GM21367 (cell line): ENCODE data around the gene HOXD3.

Source experiments
- ATAC-seq: cut with Tn5 transposase; IDR thresholded peaks from one replicate; pipeline ENCODE4 v1.9.1; 2021; ENCODE audit not compliant: unreplicated experiment

Gene HOXD3

DNA sequence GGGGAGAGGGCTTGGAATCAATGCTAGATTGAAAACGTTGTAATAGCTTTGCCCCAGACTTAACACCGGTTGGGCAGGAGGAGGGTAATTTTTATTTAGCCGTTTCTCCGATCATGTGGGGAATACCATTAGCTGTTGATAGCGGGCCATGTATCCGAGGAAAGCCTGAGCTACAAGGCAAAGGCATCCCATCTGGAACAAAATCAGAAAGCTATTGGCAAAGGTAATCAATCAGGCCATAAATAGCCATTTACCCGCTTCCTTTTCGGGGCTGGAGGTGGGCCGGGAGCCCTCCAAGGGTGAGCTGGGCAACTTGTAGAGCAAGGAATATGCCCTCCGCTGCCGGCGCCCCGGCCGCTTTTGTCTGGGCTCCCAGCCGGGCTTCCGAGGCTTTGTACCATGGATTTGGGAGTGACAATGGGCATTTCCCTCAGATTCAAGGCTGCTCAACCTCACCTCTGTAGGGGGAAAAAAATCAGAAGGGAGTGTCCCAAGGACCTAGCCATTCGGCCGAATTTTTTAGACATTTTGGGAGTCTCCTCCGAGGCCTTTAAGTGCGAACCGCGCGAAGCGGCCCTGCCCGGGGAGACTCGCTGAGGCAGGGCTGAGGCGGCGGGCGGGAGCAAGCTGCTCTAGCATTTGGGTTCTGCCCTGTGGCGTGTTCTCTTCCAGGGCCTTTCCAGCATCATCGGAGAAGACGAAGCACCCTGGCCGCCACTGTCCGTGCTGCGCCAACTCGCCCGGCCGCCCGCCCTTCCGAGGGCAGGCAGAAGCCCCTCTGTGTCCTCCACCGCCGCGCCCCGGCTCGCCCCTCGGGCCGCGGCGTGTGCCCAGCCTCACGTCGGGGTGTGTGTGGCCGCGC is 35.7 kb upstream of the HOXD3 start:
- no peak for ATAC-seq

DNA sequence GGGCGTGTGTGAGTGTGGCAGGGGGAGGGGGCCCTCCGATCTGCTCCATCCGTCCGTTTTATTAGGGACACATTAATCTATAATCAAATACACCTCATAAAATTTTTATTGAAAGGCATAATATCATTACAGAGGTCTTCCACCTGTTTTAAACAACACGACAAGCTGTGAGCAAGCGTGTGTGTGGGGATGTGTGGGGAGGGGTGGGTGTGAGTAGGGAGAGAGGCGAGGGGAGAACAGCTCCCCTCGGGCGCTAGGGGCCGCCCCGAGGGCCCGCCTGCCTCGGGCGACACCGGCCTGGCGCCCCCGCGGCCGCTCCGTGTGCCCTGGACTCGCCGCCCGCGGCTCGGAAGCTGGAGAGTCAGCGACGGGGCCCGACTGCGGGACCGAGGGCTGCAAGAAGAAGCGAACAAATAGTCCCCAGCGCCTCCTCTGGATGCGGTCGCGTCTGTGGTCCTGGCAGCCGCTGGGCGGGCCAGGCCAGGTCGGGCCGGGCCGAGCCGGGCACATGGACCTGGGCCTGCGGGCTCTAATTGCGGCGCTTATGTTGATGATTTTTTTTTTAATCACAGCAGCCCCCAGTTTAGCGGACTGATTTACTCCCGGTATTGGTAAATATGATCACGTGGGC is 34.9 kb upstream of the HOXD3 start:
- no peak for ATAC-seq

DNA sequence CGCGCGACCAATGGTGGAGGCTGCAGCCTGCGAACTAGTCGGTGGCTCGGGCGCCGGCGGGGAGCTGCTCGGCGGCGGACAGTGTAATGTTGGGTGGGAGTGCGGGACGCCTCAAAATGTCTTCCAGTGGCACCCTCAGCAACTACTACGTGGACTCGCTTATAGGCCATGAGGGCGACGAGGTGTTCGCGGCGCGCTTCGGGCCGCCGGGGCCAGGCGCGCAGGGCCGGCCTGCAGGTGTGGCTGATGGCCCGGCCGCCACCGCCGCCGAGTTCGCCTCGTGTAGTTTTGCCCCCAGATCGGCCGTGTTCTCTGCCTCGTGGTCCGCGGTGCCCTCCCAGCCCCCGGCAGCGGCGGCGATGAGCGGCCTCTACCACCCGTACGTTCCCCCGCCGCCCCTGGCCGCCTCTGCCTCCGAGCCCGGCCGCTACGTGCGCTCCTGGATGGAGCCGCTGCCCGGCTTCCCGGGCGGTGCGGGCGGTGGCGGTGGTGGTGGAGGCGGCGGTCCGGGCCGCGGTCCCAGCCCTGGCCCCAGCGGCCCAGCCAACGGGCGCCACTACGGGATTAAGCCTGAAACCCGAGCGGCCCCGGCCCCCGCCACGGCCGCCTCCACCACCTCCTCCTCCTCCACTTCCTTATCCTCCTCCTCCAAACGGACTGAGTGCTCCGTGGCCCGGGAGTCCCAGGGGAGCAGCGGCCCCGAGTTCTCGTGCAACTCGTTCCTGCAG is 34.3 kb upstream of the HOXD3 start, which contains the start of gene HOXD9:
TSS of gene HOXD9 (plus strand) at position 37 of the 728 bp plus-strand sequence. CDS start at position 87, 50 bp downstream.
- no peak for ATAC-seq

DNA sequence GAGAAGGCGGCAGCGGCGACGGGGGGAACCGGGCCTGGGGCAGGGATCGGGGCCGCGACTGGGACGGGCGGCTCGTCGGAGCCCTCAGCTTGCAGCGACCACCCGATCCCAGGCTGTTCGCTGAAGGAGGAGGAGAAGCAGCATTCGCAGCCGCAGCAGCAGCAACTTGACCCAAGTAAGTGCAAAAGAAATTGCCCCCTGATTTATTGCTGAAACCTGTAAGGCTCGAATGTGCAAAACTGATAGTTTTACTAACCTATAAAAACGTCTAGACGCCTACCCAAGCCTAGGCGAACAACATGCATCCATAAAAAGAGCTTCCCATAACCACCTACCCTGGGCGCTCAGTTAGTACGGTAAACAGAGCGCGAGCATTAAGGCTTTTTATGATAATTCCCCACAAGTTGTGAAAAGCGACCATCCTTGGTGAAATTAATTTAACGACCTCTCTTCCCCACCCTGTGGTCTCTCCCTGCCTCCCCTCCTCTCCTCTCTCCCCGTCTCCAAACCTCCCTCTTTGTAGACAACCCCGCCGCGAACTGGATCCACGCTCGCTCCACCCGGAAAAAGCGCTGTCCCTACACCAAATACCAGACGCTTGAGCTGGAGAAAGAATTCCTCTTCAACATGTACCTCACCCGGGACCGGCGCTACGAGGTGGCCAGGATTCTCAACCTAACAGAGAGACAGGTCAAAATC is 33.5 kb upstream of the HOXD3 start:
- no peak for ATAC-seq

DNA sequence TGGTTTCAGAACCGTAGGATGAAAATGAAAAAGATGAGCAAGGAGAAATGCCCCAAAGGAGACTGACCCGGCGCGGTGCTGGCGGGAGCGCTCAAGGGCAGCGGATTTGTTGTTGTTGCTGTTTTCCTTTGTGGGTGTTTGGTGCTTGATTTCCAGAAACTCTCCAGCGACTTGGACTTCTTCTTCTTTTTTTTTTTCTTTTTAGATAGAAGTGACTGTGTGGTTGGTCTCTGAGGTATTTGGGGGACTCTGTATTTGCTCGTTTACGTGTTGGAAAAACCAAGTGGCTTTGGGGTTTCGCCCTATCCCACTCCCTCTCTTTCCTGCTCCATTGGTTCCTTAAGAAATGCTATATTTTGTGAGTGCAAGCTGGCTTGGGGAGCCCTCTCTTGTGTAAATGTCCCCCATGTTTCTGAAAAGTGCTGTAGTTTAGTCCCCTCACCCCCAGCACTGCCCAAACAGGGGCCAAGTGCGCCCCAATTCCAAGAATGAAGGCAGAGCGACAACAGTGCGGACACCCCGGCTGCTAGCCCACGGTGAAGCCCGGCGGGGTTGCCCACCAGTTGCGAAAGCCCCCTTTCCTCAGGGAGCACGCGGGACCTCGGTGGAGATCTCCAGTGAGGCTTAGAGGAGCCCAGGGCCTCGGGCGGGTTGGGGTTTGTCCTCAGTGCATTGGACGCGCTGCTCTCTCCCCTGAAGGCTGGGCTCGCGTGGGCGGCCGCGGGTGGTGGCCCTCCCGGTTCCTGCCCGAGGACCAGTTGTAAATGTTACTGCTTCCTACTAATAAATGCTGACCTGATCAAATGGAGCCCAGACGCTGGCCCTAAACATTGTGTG is 32.8 kb upstream of the HOXD3 start:
- ATAC-seq: no peak

DNA sequence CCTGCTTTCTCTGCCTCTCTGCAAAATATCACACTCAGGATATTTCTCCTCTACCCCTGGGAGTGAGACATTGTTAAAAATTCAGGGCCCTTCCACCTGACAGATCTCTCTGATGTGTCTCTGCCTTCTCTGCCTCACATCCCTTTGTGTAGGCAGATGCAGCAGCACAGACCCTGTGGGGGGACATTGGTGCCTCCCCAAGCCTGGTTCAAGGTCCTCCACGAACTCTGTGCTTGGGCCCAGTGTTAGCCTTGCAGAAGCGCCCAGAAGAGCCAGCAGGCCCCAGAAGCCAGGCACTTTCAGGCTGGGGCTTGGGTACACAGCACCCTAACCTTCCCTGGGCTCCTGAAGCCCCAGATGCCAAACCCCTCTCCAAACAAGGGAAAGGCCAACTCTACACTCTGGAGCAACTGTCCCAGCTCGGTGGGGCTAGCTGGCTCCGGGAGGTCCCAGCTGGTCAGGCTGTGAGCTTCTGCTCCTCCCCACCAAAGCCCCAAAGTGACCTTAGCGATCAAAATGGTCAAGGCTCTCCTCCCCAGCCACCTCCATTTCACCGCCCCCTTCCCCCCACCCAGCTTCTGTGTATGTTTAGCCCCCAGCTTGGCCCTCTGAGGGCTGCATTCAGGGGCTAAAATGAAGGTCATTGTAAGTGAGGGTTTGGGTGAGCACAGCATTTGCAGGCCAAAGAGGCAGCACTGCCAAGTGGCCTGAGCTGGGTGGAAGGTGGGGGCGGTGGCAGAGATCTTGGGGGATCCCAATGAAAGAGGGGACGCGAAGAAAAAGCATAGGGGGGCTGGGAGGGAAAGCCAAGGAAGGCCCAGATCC is 31.9 kb upstream of the HOXD3 start:
- no peak for ATAC-seq

DNA sequence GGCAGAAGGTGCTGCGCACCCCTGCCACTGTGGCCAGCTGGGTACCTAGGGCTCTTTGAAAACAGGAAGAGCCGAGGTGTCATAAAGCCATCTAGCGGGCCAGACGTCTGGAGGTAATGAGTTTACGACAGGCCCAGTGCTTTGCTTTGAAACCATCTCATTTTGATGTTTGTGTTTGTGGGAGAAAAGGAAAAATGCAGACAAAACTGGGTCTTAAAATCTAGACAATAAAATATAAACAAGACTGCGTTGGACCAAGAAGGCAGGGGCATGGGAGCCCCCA is 31.4 kb upstream of the HOXD3 start:
- no peak for ATAC-seq

DNA sequence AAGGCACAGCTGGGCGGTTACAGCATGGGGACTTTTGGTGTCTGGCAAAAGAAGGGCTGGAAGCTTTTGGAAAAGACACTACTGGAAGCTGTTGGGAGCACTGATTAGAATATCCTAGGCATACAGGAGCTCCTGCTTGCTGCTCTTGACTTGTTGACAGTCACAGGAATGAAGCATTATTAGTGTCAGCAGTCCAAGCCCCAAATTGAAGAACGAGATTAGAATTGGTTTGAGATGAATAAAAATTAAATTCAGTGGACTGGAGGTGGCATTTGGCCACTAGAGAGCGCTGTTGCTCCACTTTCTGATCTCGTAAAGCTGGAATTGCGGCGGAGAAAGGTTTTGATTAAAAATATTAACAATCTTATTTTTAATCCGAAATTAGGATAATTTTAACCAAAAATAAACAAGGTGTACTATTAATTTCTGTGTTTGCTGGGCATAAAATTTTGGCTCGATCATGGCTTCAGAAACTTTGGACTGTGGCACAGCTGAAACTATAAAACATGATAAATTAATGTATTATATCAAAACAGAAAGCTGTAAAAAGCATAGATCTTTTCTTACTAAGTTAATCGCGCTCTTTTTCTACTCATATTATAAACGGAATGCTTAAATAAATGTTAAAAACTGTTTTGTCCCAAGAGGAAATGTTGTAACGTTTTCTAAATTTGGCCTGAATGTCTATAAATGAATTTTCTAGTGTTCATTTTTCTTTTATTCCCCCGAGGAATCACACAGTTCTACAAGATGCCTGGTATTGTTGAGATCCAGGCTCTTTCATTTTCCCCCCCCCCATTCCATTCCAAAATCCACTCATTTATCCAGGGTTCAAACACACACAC is 30.0 kb upstream of the HOXD3 start:
- no peak for ATAC-seq

DNA sequence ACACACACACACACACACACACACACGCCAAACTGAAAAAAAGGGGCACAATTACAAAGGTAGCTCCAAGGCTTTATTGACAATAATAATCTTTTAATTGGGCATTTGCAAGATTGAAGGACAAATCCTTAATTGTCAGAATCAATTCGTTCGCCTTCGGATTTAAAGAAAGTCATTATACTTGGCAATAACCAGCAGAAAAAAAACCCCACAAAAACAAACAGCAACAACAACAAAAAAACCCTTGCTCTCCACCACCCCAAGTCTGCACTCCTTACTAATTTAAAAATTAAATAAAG is 29.4 kb upstream of the HOXD3 start:
- no peak for ATAC-seq

DNA sequence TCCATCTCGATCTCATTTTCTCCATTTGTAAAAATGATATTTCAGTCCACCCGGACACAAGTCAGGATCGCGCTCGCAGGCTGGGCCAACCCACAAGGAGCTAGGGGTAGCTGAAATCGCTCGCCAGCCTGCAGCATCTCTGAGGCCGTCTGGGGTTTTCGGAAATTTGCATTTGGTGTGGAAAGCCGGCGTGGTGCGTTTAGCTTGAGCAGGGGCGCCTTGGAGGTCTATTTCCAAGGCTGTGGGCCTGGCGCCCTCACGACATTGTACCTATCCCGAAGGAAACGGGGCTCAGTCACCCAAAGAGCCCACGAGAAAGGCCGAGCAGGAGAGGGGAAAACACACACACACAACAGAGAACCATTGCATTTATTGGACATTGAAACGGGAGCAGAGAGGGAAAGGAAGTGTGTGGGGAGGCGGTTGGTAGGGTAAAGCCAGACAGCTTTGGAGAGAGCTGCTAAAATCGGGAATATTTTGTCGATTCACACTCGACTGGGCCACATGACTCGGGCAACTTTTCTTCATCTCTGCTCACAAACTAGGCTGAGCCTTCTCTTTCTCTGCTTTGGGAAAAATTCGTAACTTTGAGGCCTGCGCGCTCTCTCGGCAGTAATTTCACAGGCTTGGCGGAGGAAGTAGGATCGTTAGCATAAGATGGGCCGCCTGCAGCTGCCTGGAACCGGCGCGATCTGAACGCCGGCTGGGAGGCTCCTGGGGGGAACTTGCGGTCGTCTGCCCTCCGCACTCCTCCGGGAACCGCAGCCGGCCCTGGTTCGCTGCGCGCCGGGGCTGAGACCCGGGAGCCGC is 28.7 kb upstream of the HOXD3 start:
- no peak for ATAC-seq

DNA sequence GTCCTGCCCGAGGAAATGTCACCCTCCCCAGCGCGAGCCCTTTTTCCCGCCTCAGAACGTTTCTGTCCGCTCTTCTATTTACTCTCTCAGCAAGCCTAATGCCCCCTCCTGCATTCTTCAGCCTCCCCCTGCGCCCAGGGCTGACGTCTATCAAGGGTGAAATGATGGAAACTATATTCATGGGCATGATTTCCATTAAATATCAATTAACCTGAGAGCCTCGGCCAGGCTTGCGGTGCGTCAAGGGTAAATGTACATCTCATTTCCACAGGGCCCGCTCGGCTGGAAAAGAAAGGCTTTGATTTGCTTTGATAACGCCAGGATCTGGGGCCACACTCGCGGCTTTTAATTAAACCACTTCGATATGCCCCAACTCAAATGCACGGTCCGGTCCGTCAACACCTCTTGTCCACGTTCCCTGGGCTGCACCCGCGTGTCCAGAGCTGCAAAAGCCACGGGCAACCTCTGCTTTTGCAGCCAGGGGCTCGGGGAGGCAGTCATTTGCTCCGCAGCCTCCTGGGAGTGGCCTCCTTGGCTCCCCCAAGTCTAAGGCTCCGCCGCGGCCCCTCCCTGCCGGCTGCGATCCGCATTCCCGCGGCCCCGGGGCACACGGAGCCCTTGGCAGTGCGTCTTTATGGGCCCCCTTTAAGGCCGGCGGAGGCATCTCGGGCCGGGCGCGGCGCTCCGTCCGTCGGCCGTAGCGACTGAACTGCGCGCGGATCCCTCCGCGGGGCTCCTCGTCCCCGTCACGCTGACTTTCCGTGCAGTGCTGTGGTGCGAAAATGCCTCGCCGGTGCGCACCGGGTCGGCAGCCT is 27.9 kb upstream of the HOXD3 start, which contains the start of gene HOXD8:
TSS of gene HOXD8 (plus strand) at position 724 of the 815 bp plus-strand sequence. CDS start 662 bp downstream, outside the sequence.
- no peak for ATAC-seq

DNA sequence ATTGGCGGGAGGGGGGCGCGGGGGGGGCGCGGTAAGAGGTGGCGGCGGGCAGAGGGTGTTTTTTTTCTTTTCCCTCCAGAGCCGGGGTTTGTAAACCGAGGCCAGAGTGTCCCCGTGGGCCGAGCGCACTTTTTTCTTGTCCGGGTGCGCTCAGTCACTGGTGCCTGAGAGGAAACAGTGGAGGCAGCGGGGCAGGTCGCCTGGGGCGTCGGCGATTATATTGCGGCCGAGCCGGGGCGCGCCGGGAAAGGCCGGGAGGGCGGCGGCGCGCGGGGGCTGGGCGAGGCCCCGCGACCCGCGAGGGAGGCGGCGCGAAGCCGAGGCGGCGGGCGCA is 27.3 kb upstream of the HOXD3 start:
- no peak for ATAC-seq

DNA sequence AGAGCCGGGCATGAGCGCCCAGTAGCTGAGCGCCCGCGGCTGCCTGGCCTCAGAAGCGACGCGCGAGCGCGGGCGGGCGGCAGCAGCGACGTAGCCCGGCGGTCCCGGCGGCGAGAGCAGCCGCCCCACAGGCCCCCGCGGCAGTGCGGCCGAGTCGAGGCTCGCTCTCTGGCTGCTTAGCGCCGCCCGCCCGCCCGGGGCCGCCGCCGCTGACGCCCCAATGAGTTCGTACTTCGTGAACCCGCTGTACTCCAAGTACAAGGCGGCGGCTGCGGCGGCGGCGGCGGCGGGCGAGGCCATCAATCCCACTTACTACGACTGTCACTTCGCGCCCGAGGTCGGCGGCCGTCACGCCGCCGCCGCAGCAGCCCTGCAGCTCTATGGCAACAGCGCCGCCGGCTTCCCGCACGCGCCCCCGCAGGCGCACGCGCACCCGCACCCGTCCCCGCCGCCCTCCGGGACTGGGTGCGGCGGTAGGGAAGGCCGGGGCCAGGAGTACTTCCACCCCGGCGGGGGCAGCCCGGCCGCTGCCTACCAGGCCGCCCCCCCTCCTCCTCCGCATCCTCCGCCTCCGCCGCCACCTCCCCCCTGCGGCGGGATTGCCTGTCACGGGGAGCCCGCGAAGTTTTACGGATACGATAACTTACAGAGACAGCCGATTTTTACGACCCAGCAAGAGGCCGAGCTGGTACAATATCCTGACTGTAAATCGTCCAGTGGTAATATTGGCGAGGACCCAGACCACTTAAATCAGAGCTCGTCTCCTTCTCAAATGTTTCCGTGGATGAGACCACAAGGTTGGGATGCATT is 26.8 kb upstream of the HOXD3 start:
- no peak for ATAC-seq

DNA sequence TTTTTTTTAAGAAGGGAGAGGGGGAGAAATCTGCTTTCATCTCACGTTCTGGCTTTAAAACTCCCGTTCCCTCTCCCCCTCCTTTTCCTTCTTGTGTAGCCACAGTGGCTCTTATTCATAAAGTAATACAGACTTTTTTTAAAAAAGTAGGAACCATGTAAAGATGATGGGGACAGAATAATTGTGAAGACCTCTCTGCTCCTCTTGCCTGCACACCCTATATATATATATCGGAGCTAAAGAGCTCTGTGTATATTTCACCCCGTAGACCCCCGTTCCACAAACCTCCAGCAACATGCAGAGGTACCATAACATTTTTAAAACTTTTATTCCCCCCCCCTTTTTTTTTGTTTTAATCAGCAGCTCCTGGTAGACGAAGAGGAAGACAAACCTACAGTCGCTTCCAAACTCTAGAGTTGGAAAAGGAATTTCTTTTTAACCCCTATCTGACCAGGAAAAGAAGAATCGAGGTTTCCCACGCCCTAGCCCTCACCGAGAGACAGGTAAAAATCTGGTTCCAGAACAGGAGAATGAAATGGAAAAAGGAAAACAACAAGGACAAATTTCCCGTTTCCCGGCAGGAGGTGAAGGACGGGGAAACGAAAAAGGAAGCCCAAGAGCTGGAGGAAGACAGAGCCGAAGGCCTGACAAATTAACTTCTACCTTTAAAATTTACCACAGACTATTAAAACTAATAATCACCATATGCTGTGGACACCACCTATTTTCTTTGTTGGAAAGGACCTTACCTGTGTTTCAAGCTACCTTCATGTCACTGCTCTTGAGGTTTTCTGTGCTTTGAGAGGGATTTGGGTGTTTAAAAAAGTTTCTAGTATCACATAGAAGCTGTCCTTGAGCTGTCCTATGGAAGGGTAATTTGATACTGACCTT is 25.9 kb upstream of the HOXD3 start:
- no peak for ATAC-seq

DNA sequence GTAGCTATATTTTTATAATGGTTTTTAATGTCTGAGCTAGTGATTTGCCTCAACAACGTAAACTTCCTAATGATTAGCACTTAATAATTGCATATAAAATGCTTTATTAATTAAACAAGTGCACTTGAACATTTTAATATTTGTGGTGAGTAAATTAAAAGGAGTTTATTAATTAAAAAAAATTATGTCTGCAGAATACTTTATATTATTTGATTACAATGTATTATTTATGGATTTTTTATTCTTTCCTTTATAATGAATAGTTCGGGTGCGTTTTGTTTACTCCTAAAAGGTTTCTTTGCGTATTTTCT is 25.3 kb upstream of the HOXD3 start:
- no peak for ATAC-seq
